Gastroesophageal sphincter (tissue), 4 donors: ENCODE data around the gene ZNF396. TPM values are rescaled to one million over a fixed set of nuclear protein-coding genes. Genes with fewer than 3 reads are reported as not detected.

Experiments used
- ATAC-seq: fragments of 150-250 bp; one replicate; pipeline ENCODE4 v1.9.1; 2016; ENCODE audit warnings: mild to moderate bottlenecking, moderate library complexity
- H3K27ac ChIP-seq, 4 donors: fragments of 200-600 bp; sonication (generic) in 3 of 4; 1 replicate in 3 of 4; 2 replicates in 1 of 4; pipeline ENCODE4 v1.5.1; 2016 to 2019
- H3K27me3 ChIP-seq: fragments of 200-600 bp; sonication (generic); one replicate; pipeline ENCODE4 v1.5.1; 2019
- H3K36me3 ChIP-seq, 2 donors: fragments of 200-600 bp; sonication (generic); one replicate each; pipeline ENCODE4 v1.5.1; 2019; ENCODE audit warnings: control low read depth in 1 of 2
- H3K4me1 ChIP-seq, 3 donors: fragments of 200-600 bp; sonication (generic); 1 replicate in 2 of 3; 2 replicates in 1 of 3; pipeline ENCODE4 v1.5.1; 2016 to 2019; ENCODE audit warnings: control low read depth in 2 of 3
- H3K4me3 ChIP-seq, 2 donors: fragments of 200-600 bp; sonication (generic); one replicate each; pipeline ENCODE4 v1.5.1; 2019; ENCODE audit warnings: mild to moderate bottlenecking in 1 of 2, moderate library complexity in 1 of 2
- H3K9me3 ChIP-seq, 3 donors: fragments of 200-600 bp; sonication (generic); one replicate each; pipeline ENCODE4 v1.5.1; 2017 to 2019; ENCODE audit warnings: control low read depth in 2 of 3
- EP300 ChIP-seq: sonication (generic); formaldehyde crosslinking; IDR thresholded peaks from one replicate; pipeline ENCODE4 v1.6.1; 2017; ENCODE audit warnings: antibody characterized with exemption, mild to moderate bottlenecking
- POLR2A ChIP-seq, 2 donors: fragments of 450-650 bp; IDR thresholded peaks; one replicate each; pipeline ENCODE4 v1.6.1; 2017; ENCODE audit warnings: antibody characterized with exemption in 2 of 2, mild to moderate bottlenecking in 2 of 2, moderate library complexity in 1 of 2
- POLR2AphosphoS5 ChIP-seq: sonication (generic); formaldehyde crosslinking; IDR thresholded peaks from one replicate; pipeline ENCODE4 v1.6.1; 2017; ENCODE audit warnings: antibody characterized with exemption
- WGBS, 2 donors: methylation state at CpG; one replicate each; pipeline ENCODE4 v1.1.5; 2018; ENCODE audit warnings: low coverage in 1 of 2; 5-methylcytosine and 5-hydroxymethylcytosine counted together
- total RNA-seq, 4 donors: library from RNA; depleted of rRNA; stranded (reverse); fragments of >200 nt; gene quantifications; one replicate each; pipeline ENCODE4 v1.1.0, GENCODE V29; 2016
- TF ChIP-seq, protein P1 (sequence below), 4 experiments: fragments of 200-600 bp in 2 of 4; fragments of 450-650 bp in 2 of 4; sonication (generic) in 1 of 4; IDR thresholded peaks; one replicate each; pipeline ENCODE4 v1.5.1; 2017 to 2019; ENCODE audit warnings: antibody characterized with exemption in 4 of 4, mild to moderate bottlenecking in 2 of 4, moderate library complexity in 2 of 4

ZNF396 gene
- total RNA-seq, 4 donors from 2014 or later, result 2.2 to 4.1 (median 3.1) TPM

DNA sequence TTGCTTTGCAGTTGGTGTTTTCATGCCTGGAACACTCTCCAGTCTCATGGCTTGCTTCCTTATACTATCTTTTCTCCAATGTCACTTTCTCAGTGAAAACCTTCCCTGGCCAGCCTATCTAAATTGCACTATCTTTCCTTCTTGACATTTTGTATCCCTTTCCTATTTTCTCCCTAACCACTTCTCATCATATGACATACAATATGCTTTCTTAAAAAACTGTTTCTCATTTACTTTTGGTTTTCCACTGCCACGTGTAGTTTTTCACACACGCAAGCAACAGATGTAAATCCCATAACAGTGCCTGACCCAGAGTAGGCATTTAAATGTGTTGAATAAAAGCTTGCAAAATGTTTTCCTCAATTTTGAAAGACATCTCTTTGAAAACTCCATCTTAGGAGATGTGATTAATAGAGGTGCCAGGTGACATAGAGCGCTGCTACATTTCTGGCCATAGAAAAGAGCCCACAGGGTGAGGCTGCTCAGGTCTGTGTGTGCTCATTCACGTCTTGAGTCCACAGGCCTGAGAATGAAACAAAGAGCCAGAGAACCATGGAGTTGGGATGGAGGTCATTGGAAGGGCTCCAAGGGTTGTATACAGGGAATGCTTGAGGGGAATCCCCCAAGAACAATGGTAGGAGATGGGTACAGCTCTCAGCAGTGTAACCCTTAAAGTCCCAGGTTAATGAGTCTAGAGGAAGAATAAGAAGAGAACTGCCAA, 45.6 kb downstream of the ZNF396 start:
- 79 to 100% methylated on average over 2 to 4 of the region's 4 CpGs for WGBS, 2 donors
- ATAC-seq, result no peak
- no peak overlapping the region for H3K4me3 ChIP-seq
- TF ChIP-seq POLR2A (IDR thresholded peaks at IDR 0.05), result no peak
- TF ChIP-seq, protein P1, sequence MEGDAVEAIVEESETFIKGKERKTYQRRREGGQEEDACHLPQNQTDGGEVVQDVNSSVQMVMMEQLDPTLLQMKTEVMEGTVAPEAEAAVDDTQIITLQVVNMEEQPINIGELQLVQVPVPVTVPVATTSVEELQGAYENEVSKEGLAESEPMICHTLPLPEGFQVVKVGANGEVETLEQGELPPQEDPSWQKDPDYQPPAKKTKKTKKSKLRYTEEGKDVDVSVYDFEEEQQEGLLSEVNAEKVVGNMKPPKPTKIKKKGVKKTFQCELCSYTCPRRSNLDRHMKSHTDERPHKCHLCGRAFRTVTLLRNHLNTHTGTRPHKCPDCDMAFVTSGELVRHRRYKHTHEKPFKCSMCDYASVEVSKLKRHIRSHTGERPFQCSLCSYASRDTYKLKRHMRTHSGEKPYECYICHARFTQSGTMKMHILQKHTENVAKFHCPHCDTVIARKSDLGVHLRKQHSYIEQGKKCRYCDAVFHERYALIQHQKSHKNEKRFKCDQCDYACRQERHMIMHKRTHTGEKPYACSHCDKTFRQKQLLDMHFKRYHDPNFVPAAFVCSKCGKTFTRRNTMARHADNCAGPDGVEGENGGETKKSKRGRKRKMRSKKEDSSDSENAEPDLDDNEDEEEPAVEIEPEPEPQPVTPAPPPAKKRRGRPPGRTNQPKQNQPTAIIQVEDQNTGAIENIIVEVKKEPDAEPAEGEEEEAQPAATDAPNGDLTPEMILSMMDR (IDR thresholded peaks at IDR 0.05), result no peak
- no peak for TF ChIP-seq EP300
- no peak for TF ChIP-seq POLR2AphosphoS5
- no peak overlapping the region for H3K27ac ChIP-seq
- no peaks in the 10 kb centered on the region for H3K9me3 ChIP-seq
- peaks cover 13 to 54% of the 10 kb centered on the region in 2 donors for H3K36me3 ChIP-seq
- no peaks in the 10 kb centered on the region for H3K27me3 ChIP-seq
- peaks cover 0 to 14% (median 0%) of the 10 kb centered on the region in 3 donors for H3K4me1 ChIP-seq

DNA sequence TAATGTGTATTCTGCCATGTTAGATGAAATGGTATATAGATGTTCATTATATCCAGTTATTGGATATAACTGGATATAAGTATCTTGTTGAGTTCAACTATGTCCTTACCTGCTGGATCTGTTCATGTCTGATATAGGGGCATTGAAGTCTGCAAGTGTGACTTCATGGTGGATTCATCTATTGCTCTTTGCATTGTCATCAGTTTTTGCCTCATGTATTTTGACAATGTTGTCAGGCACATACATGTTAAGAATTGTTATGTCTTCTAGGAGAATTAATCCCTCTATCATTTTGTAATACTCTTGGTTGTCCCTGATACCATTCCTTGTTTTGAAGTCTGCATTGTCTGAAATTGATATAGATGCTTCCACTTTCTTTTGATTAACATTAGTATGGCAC, 48.3 kb downstream of the ZNF396 start:
- H3K4me3 ChIP-seq, result no peak overlapping the region
- no peak overlapping the region for H3K27ac ChIP-seq
- no peaks in the 10 kb centered on the region for H3K27me3 ChIP-seq
- no peak for ATAC-seq
- H3K4me1 ChIP-seq, result no peaks in the 10 kb centered on the region
- TF ChIP-seq POLR2AphosphoS5, result no peak
- TF ChIP-seq, protein P1 (IDR thresholded peaks at IDR 0.05), result no peak
- no peak for TF ChIP-seq EP300
- no peak for TF ChIP-seq POLR2A (IDR thresholded peaks at IDR 0.05)
- H3K36me3 ChIP-seq, result peaks cover 3 to 27% of the 10 kb centered on the region in 2 donors
- no peaks in the 10 kb centered on the region for H3K9me3 ChIP-seq

DNA sequence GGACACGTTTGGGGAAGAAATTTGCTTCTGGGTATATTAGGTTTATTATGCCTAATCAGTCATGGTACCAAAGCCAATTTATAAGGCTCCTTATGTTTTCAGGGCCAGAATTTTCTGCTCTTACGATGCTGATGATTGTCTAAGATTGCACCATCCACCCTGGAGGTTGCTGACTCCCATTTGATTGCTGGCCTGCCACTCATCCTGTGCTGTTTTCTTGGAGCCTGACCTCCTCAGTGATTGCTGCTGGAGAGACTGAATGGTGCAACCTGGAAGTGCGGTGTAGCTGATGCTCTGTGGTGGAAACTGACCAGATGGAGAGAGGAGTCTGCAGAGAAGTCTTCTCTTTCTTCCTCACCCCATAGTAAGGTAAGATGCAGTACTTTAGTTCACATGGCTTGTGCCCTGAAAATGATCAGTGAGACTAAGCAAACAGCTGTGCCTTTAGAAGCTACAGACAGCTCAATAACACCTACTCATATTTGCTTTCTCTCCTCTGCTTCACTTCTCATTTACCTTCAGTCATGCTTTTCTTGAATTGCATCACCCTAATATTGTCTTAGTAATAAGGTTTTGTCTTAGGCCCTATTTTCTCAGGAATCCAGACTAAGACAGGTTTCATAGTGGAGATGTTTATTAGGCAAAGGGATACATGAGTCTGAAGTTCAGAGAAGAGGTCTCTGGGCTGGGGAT, 50.3 kb downstream of the ZNF396 start:
- Histone ChIP-seq H3K27me3 (no peaks in the 10 kb centered on the region), H3K27ac (no peak overlapping the region), H3K36me3 (peaks cover 0 to 7% of the 10 kb centered on the region in 2 donors), H3K4me1 (no peaks in the 10 kb centered on the region), H3K4me3 (no peak overlapping the region), H3K9me3 (no peaks in the 10 kb centered on the region)
- ATAC-seq, result no peak
- TF ChIP-seq EP300 (no peak), POLR2A (IDR thresholded peaks at IDR 0.05) (no peak), POLR2AphosphoS5 (no peak)
- TF ChIP-seq, protein P1 (IDR thresholded peaks at IDR 0.05), result no peak
- WGBS, 2 donors, result 38 to 49% methylated on average over 2 to 3 of the region's 3 CpGs

DNA sequence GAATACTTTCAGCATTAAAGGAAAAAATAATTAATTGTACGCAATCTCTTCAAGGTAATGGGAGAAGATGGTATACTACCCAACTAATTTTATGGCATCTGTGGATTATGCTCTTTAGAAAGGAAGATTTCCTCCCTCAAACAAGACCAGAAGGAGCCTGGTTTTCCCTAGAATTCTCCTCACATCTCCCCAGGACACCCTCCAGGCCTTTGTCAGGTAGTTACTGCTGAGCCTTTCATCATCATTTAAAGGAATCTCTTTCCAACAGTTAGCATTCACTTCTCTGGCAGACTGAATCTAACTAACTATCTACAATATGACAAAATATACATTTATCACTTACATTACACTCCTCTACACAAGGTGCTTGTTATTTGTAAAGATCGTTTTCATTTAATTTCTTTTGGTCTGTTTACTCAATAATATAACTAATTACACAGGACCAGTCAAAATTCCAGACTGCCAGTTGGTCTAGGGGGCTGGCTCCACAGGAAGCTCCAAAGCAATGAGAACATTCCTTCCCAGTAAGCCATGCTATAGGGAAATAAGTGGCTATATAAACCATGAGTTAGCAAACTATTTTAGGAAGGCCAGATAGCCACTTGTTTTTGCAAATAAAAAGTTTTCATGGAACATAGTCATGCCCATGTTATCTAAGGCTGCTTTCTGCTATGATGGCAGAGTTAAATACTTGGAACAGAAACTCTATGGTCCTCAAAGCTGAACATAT, 52.0 kb downstream of the ZNF396 start:
- H3K27me3 ChIP-seq, result no peaks in the 10 kb centered on the region
- no peak overlapping the region for H3K27ac ChIP-seq
- no peaks in the 10 kb centered on the region for H3K4me1 ChIP-seq
- ATAC-seq, result no peak
- no peaks in the 10 kb centered on the region for H3K36me3 ChIP-seq
- 59 to 78% methylated on average over 2 of the region's 2 CpGs for WGBS, 2 donors
- H3K4me3 ChIP-seq, result no peak overlapping the region
- TF ChIP-seq, protein P1 (IDR thresholded peaks at IDR 0.05), result no peak
- TF ChIP-seq POLR2AphosphoS5, result no peak
- no peak for TF ChIP-seq POLR2A (IDR thresholded peaks at IDR 0.05)
- TF ChIP-seq EP300, result no peak
- no peaks in the 10 kb centered on the region for H3K9me3 ChIP-seq
